Gastroesophageal sphincter (tissue), 4 donors: ENCODE results near the gene IL31. TPM values are rescaled to one million over a fixed set of nuclear protein-coding genes. Genes with fewer than 3 reads are reported as not detected.

Experiments used
- ATAC-seq: fragments of 150-250 bp; one replicate; pipeline ENCODE4 v1.9.1; 2016; ENCODE audit warnings: mild to moderate bottlenecking, moderate library complexity
- H3K27ac ChIP-seq, 4 donors: fragments of 200-600 bp; sonication (generic) in 3 of 4; 1 replicate in 3 of 4; 2 replicates in 1 of 4; pipeline ENCODE4 v1.5.1; 2016 to 2019
- H3K27me3 ChIP-seq: fragments of 200-600 bp; sonication (generic); one replicate; pipeline ENCODE4 v1.5.1; 2019
- H3K36me3 ChIP-seq, 2 donors: fragments of 200-600 bp; sonication (generic); one replicate each; pipeline ENCODE4 v1.5.1; 2019; ENCODE audit warnings: control low read depth in 1 of 2
- H3K4me1 ChIP-seq, 3 donors: fragments of 200-600 bp; sonication (generic); 1 replicate in 2 of 3; 2 replicates in 1 of 3; pipeline ENCODE4 v1.5.1; 2016 to 2019; ENCODE audit warnings: control low read depth in 2 of 3
- H3K4me3 ChIP-seq, 2 donors: fragments of 200-600 bp; sonication (generic); one replicate each; pipeline ENCODE4 v1.5.1; 2019; ENCODE audit warnings: mild to moderate bottlenecking in 1 of 2, moderate library complexity in 1 of 2
- H3K9me3 ChIP-seq, 3 donors: fragments of 200-600 bp; sonication (generic); one replicate each; pipeline ENCODE4 v1.5.1; 2017 to 2019; ENCODE audit warnings: control low read depth in 2 of 3
- EP300 ChIP-seq: sonication (generic); formaldehyde crosslinking; IDR thresholded peaks from one replicate; pipeline ENCODE4 v1.6.1; 2017; ENCODE audit warnings: antibody characterized with exemption, mild to moderate bottlenecking
- POLR2A ChIP-seq, 2 donors: fragments of 450-650 bp; IDR thresholded peaks; one replicate each; pipeline ENCODE4 v1.6.1; 2017; ENCODE audit warnings: antibody characterized with exemption in 2 of 2, mild to moderate bottlenecking in 2 of 2, moderate library complexity in 1 of 2
- POLR2AphosphoS5 ChIP-seq: sonication (generic); formaldehyde crosslinking; IDR thresholded peaks from one replicate; pipeline ENCODE4 v1.6.1; 2017; ENCODE audit warnings: antibody characterized with exemption
- WGBS, 2 donors: methylation state at CpG; one replicate each; pipeline ENCODE4 v1.1.5; 2018; ENCODE audit warnings: low coverage in 1 of 2; 5-methylcytosine and 5-hydroxymethylcytosine counted together
- small RNA-seq, 4 donors: library from RNA; depleted of rRNA; stranded (forward); fragments of <200 nt; gene quantifications; one replicate each; pipeline ENCODE3, GENCODE V24; 2016
- total RNA-seq, 4 donors: library from RNA; depleted of rRNA; stranded (reverse); fragments of >200 nt; gene quantifications; one replicate each; pipeline ENCODE4 v1.1.0, GENCODE V29; 2016
- TF ChIP-seq, protein P1 (sequence below), 4 experiments: fragments of 200-600 bp in 2 of 4; fragments of 450-650 bp in 2 of 4; sonication (generic) in 1 of 4; IDR thresholded peaks; one replicate each; pipeline ENCODE4 v1.5.1; 2017 to 2019; ENCODE audit warnings: antibody characterized with exemption in 4 of 4, mild to moderate bottlenecking in 2 of 4, moderate library complexity in 2 of 4

IL31 gene
- total RNA-seq, 4 donors from 2014 or later, result not detected

- H3K9me3 ChIP-seq, result no peaks in the 10 kb centered on the region
- H3K27me3 ChIP-seq, result no peaks in the 10 kb centered on the region
- H3K4me3 ChIP-seq, result no peak overlapping the region
- peaks cover 0 to 81% (median 21%) of the 10 kb centered on the region in 3 donors for H3K4me1 ChIP-seq
- peak; percentile 2 for ATAC-seq
- H3K27ac ChIP-seq, result peak overlapping the region in 2 of 4 donors; percentile 30 to 47
- TF ChIP-seq POLR2AphosphoS5 (no peak), EP300 (no peak)
- TF ChIP-seq, protein P1, sequence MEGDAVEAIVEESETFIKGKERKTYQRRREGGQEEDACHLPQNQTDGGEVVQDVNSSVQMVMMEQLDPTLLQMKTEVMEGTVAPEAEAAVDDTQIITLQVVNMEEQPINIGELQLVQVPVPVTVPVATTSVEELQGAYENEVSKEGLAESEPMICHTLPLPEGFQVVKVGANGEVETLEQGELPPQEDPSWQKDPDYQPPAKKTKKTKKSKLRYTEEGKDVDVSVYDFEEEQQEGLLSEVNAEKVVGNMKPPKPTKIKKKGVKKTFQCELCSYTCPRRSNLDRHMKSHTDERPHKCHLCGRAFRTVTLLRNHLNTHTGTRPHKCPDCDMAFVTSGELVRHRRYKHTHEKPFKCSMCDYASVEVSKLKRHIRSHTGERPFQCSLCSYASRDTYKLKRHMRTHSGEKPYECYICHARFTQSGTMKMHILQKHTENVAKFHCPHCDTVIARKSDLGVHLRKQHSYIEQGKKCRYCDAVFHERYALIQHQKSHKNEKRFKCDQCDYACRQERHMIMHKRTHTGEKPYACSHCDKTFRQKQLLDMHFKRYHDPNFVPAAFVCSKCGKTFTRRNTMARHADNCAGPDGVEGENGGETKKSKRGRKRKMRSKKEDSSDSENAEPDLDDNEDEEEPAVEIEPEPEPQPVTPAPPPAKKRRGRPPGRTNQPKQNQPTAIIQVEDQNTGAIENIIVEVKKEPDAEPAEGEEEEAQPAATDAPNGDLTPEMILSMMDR (IDR thresholded peaks at IDR 0.05), result no peak
- 50% methylated on average over 2 of the region's 9 CpGs; no CpG with 5 or more reads in 1 of the 2 donors for WGBS, 2 donors
- peaks cover 0 to 18% of the 10 kb centered on the region in 2 donors for H3K36me3 ChIP-seq
Measured at GRCh38 chr12:122123761-122124145, 50.3 kb downstream of the IL31 start.

GRCh38 chr12:122123051-122123760, 50.8 kb downstream of the IL31 start:
- peak overlapping the region in 2 of 4 donors; percentile 30 to 47 for H3K27ac ChIP-seq
- no peaks in the 10 kb centered on the region for H3K27me3 ChIP-seq
- ATAC-seq, result peak; percentile 52
- no peak for TF ChIP-seq POLR2A (IDR thresholded peaks at IDR 0.05)
- TF ChIP-seq, protein P1 (IDR thresholded peaks at IDR 0.05), result peak; percentile 78 to 82 (median 79)
- H3K4me3 ChIP-seq, result no peak overlapping the region
- peaks cover 0 to 86% (median 21%) of the 10 kb centered on the region in 3 donors for H3K4me1 ChIP-seq
- WGBS, 2 donors, result 28 to 39% methylated on average over 3 to 4 of the region's 22 CpGs
- H3K36me3 ChIP-seq, result peaks cover 0 to 13% of the 10 kb centered on the region in 2 donors
- H3K9me3 ChIP-seq, result no peaks in the 10 kb centered on the region

Small RNA genes within 50 kb of the gene (small RNA-seq; reads per million reads assigned to genes)
- gene DIABLO, result 0 to 0.38 (median 0.13) reads per million in 4 donors

Other genes starting within 250 kb of the IL31 start
- gene BCL7A, start 152.3 kb downstream of the IL31 start, total RNA-seq, result 1 to 10 TPM; 4.7 to 8.5 (median 5.6) TPM
- 10 to 100 TPM; 28.8 to 87.4 (median 54.9) TPM for gene MLXIP, start 95.5 kb downstream of the IL31 start, total RNA-seq
- gene LRRC43, start 8.9 kb upstream of the IL31 start, total RNA-seq, result 1 to 10 TPM; 1.5 to 9.8 (median 3.6) TPM
- gene B3GNT4, start 29.5 kb upstream of the IL31 start, total RNA-seq, result not detected
- 10 to 100 TPM; 35.8 to 45.3 (median 38.3) TPM for gene DIABLO, start 51.8 kb upstream of the IL31 start, total RNA-seq
- gene VPS33A, start 92.3 kb upstream of the IL31 start, total RNA-seq, result 10 to 100 TPM; 13.0 to 15.1 (median 13.6) TPM
- gene CLIP1, start 248.4 kb upstream of the IL31 start, total RNA-seq, result 100 to 1,000 TPM; 186 to 272 (median 208) TPM